Measurements from ENCODE around the gene BPIFB6.

- no peak for TF ChIP-seq CTCF (IDR thresholded peaks at IDR 0.05)
- no peak for TF ChIP-seq POLR2A (IDR thresholded peaks at IDR 0.05)
Measured at GRCh38 chr20:33010133-33010504, 21.3 kb upstream of the BPIFB6 start.
